GM19193 (cell line): ENCODE data around the gene CAPN12.

Source experiments
- POLR2A ChIP-seq: IDR thresholded peaks from 4 replicates; pipeline ENCODE4 v1.6.1; 2011; ENCODE audit not compliant: insufficient read depth, insufficient read length; ENCODE audit errors: extremely low read depth

The CAPN12 gene

GRCh38 chr19:38744298-38744681 lies at the start of gene CAPN12:
CAPN12 (minus strand) TSS chr19:38744474; CDS start chr19:38744165, 309 bp downstream.
- no peak for TF ChIP-seq POLR2A

- TF ChIP-seq POLR2A, result no peak
Observed at GRCh38 chr19:38793671-38794070, 49.4 kb upstream of the CAPN12 start.

- no peak for TF ChIP-seq POLR2A
Observed at GRCh38 chr19:38793177-38793576, 48.9 kb upstream of the CAPN12 start.

- TF ChIP-seq POLR2A, result peak; percentile 27
Observed at GRCh38 chr19:38792250-38793111, 48.2 kb upstream of the CAPN12 start.

- no peak for TF ChIP-seq POLR2A
Observed at GRCh38 chr19:38788478-38789243, 44.4 kb upstream of the CAPN12 start, which contains the start of gene LGALS7B. LGALS7B (plus strand) TSS chr19:38789200; CDS start chr19:38789227, 27 bp downstream.

GRCh38 chr19:38786572-38787265 lies 42.4 kb upstream of the CAPN12 start:
- no peak for TF ChIP-seq POLR2A

- TF ChIP-seq POLR2A, result no peak
Observed at GRCh38 chr19:38785187-38785699, 41.0 kb upstream of the CAPN12 start.

GRCh38 chr19:38784224-38784623 lies 40.0 kb upstream of the CAPN12 start:
- no peak for TF ChIP-seq POLR2A

- TF ChIP-seq POLR2A, result no peak
Observed at GRCh38 chr19:38781058-38781457, 36.8 kb upstream of the CAPN12 start.

GRCh38 chr19:38780443-38780842 lies 36.2 kb upstream of the CAPN12 start:
- TF ChIP-seq POLR2A, result no peak

- no peak for TF ChIP-seq POLR2A
Observed at GRCh38 chr19:38778733-38779132, 34.5 kb upstream of the CAPN12 start.

- TF ChIP-seq POLR2A, result no peak
Observed at GRCh38 chr19:38774181-38774950, 30.1 kb upstream of the CAPN12 start.

GRCh38 chr19:38773469-38774177 lies 29.3 kb upstream of the CAPN12 start, which contains the start of gene LGALS7:
LGALS7 (minus strand) TSS chr19:38773517; CDS start chr19:38773492, 25 bp downstream.
- no peak for TF ChIP-seq POLR2A
